ENCODE measurements around the gene NELL1.

NELL1 gene

DNA sequence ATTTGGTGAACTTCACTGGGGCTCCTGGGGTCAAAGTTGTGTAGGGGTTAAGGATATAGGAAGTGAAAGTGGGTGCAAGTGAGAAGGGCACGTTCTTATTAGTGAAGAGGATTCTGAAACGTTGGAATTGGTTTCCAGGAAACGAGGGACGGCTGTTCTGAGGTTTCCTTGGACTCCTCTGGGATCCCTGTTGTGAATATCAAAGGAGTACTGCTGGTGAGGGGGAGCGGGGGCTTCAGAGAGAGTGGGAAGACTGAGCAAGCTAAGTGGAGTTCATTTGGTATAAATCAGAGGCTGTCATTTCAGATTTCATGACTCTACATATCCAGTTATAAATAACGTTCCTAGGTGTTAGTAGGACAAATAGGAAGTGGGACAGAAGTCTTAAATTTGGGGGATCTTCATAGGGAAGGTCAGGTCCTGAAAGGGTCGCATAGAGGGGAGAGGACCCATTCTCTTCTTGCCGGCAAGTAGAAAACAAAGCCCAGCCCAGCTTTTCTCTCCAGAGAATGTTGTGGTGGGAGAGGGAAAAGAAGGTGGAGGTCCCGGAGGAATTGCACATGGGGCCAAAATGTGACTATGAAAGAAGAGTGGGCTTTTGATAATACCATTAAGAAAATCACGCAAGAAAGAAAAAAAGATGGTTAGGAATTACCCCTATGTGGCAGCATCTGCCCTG lies 1.1 kb upstream of the NELL1 start:
- DNase-seq (ENCODE audit: low read depth in 1 of 2, low spot score in 1 of 2) = no peak
- H3K27me3 ChIP-seq (ENCODE audit: insufficient read depth, poor library complexity, severe bottlenecking) = peaks cover 55% of the 10 kb centered on the region
- H3K4me3 ChIP-seq (replicated peaks; ENCODE audit: insufficient read depth, low read length) = no peak overlapping the region
- H3K27ac ChIP-seq (replicated peaks) = no peak overlapping the region
- TF ChIP-seq POLR2AphosphoS5 (IDR thresholded peaks at IDR 0.05; ENCODE audit: low read depth) (no peak), SPI1 (IDR thresholded peaks at IDR 0.05; ENCODE audit: borderline replicate concordance, low read depth) (no peak), GABPA (IDR thresholded peaks at IDR 0.05; ENCODE audit: low read depth) (no peak)
- TF ChIP-seq, protein P1, sequence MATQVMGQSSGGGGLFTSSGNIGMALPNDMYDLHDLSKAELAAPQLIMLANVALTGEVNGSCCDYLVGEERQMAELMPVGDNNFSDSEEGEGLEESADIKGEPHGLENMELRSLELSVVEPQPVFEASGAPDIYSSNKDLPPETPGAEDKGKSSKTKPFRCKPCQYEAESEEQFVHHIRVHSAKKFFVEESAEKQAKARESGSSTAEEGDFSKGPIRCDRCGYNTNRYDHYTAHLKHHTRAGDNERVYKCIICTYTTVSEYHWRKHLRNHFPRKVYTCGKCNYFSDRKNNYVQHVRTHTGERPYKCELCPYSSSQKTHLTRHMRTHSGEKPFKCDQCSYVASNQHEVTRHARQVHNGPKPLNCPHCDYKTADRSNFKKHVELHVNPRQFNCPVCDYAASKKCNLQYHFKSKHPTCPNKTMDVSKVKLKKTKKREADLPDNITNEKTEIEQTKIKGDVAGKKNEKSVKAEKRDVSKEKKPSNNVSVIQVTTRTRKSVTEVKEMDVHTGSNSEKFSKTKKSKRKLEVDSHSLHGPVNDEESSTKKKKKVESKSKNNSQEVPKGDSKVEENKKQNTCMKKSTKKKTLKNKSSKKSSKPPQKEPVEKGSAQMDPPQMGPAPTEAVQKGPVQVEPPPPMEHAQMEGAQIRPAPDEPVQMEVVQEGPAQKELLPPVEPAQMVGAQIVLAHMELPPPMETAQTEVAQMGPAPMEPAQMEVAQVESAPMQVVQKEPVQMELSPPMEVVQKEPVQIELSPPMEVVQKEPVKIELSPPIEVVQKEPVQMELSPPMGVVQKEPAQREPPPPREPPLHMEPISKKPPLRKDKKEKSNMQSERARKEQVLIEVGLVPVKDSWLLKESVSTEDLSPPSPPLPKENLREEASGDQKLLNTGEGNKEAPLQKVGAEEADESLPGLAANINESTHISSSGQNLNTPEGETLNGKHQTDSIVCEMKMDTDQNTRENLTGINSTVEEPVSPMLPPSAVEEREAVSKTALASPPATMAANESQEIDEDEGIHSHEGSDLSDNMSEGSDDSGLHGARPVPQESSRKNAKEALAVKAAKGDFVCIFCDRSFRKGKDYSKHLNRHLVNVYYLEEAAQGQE (IDR thresholded peaks at IDR 0.05; ENCODE audit: insufficient replicate concordance, low read depth) = no peak
- TF ChIP-seq, protein P2, sequence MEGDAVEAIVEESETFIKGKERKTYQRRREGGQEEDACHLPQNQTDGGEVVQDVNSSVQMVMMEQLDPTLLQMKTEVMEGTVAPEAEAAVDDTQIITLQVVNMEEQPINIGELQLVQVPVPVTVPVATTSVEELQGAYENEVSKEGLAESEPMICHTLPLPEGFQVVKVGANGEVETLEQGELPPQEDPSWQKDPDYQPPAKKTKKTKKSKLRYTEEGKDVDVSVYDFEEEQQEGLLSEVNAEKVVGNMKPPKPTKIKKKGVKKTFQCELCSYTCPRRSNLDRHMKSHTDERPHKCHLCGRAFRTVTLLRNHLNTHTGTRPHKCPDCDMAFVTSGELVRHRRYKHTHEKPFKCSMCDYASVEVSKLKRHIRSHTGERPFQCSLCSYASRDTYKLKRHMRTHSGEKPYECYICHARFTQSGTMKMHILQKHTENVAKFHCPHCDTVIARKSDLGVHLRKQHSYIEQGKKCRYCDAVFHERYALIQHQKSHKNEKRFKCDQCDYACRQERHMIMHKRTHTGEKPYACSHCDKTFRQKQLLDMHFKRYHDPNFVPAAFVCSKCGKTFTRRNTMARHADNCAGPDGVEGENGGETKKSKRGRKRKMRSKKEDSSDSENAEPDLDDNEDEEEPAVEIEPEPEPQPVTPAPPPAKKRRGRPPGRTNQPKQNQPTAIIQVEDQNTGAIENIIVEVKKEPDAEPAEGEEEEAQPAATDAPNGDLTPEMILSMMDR (IDR thresholded peaks at IDR 0.05; ENCODE audit: insufficient read depth, low read length) = no peak

DNA sequence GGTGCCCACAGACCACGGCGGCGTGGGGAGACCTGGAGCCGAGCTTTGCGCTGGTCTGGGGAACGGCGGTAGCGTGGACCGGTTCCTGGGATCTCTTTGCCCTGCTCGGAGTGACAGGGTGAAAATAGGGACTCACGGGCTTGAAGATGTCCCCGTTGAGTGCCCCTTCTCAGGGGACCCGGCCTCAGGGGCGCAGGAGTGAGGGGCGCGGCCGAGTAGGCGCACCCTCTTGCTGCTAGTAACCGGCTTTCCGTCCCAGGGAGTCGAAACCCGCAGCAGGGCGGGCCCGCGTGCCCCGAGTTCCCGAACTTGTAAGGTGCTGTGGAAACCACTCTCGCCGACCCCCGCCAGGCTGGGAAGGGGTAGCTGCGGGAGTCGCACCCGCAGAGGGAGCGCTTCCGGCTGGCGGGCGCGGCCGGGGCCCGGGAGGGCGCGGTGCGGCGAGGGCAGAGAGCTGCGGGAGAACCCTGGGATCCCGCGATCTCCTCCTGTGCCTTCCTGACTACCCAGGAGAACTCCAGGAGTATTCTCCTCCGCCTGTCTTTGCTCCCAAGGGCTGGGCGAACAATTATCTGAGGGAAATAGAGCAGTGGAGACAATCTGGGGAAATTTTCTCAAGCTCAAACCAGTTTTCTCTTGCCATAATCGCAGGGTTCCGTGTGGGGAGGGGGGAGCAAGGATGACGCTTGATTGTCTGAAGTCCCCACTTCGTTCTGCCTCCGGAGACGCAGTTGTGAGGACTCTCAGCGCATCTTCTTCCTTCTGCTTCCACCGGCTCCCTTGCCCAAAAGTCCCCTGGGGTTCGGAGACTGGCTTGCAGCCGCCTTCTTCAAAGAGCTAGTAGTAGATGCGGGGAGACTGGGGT lies 666 bp downstream of the NELL1 start:
- no peak for DNase-seq (ENCODE audit: low read depth in 1 of 2, low spot score in 1 of 2)
- TF ChIP-seq SPI1 (IDR thresholded peaks at IDR 0.05; ENCODE audit: borderline replicate concordance, low read depth) (no peak), GABPA (IDR thresholded peaks at IDR 0.05; ENCODE audit: low read depth) (no peak), POLR2AphosphoS5 (IDR thresholded peaks at IDR 0.05; ENCODE audit: low read depth) (no peak)
- TF ChIP-seq, protein P2 (IDR thresholded peaks at IDR 0.05; ENCODE audit: insufficient read depth, low read length) = no peak
- TF ChIP-seq, protein P1 (IDR thresholded peaks at IDR 0.05; ENCODE audit: insufficient replicate concordance, low read depth) = no peak
- H3K4me3 ChIP-seq (replicated peaks; ENCODE audit: insufficient read depth, low read length) = no peak overlapping the region
- H3K27ac ChIP-seq (replicated peaks) = no peak overlapping the region
- peaks cover 55% of the 10 kb centered on the region for H3K27me3 ChIP-seq (ENCODE audit: insufficient read depth, poor library complexity, severe bottlenecking)

DNA sequence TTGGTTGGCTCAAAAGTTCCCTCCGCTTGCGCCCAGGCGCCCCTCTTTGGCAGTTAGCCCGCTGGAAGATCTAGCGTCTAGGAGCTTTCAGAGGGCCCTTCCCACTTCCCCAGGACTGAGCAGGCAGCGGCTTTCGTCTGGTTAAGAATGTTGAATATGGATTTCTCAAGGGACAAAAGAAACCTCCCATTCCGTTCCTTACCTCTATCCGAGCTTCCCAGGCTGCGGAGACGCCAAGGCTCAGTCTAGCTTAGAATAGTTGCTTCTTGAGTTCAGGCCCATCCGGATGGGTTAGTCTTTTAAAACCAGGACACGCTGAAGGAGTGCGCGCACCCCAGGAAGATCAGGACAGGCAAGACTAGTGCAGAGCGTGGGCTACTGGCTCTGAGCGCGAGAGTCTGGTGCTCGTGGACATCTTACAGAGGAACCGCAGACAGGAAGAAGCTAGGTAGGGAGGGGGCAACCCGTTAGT lies 1.6 kb downstream of the NELL1 start:
- TF ChIP-seq SPI1 (IDR thresholded peaks at IDR 0.05; ENCODE audit: borderline replicate concordance, low read depth) (no peak), GABPA (IDR thresholded peaks at IDR 0.05; ENCODE audit: low read depth) (no peak), POLR2AphosphoS5 (IDR thresholded peaks at IDR 0.05; ENCODE audit: low read depth) (no peak)
- TF ChIP-seq, protein P2 (IDR thresholded peaks at IDR 0.05; ENCODE audit: insufficient read depth, low read length) = no peak
- TF ChIP-seq, protein P1 (IDR thresholded peaks at IDR 0.05; ENCODE audit: insufficient replicate concordance, low read depth) = no peak
- Histone ChIP-seq H3K27me3 (ENCODE audit: insufficient read depth, poor library complexity, severe bottlenecking) (peaks cover 55% of the 10 kb centered on the region), H3K27ac (replicated peaks) (no peak overlapping the region), H3K4me3 (replicated peaks; ENCODE audit: insufficient read depth, low read length) (no peak overlapping the region)
- DNase-seq (ENCODE audit: low read depth in 1 of 2, low spot score in 1 of 2) = no peak
